Endothelial cell of umbilical vein (primary cell): ENCODE results near the gene PSORS1C1.

ENCODE experiments used
- POLR2AphosphoS5 ChIP-seq: IDR thresholded peaks from 2 replicates; pipeline ENCODE4 v1.6.1; 2012; ENCODE audit warnings: low read depth, mild to moderate bottlenecking, control low read depth, low read length, moderate library complexity; ENCODE audit not compliant: insufficient read depth
- TF ChIP-seq, protein P1 (sequence below), 2 donors: IDR thresholded peaks; 1 replicate in 1 of 2; 2 replicates in 1 of 2; pipeline ENCODE4 v1.5.1; 2011; ENCODE audit warnings: low read length in 2 of 2, mild to moderate bottlenecking in 2 of 2, moderate library complexity in 2 of 2, control low read depth in 1 of 2, inconsistent platforms in 1 of 2, low read depth in 1 of 2; ENCODE audit not compliant: insufficient read depth in 1 of 2; ENCODE audit errors: extremely low read depth in 1 of 2
- TF ChIP-seq, protein P2 (sequence below): IDR thresholded peaks from 2 replicates; pipeline ENCODE4 v1.6.1; 2011; ENCODE audit not compliant: insufficient read depth, insufficient read length

DNA sequence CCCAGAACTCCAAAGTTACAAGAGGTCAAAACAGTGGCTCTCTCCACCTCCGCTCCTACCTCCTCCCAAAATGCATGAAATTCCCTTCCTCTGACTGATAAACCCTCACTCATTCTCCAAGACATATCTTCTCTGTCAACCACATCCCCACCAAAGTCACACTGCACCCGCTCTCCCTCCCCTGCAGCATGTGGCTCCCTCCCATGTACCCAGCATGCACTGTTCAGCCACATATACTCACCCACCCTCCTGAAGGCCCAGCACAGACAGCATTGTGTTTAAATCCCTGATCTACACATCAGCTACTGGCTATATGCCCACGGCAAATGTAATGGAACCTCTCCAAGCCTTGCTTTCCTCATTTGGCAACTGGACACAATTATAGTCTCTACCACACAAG lies 61.4 kb downstream of the PSORS1C1 start:
- TF ChIP-seq, protein P1, sequence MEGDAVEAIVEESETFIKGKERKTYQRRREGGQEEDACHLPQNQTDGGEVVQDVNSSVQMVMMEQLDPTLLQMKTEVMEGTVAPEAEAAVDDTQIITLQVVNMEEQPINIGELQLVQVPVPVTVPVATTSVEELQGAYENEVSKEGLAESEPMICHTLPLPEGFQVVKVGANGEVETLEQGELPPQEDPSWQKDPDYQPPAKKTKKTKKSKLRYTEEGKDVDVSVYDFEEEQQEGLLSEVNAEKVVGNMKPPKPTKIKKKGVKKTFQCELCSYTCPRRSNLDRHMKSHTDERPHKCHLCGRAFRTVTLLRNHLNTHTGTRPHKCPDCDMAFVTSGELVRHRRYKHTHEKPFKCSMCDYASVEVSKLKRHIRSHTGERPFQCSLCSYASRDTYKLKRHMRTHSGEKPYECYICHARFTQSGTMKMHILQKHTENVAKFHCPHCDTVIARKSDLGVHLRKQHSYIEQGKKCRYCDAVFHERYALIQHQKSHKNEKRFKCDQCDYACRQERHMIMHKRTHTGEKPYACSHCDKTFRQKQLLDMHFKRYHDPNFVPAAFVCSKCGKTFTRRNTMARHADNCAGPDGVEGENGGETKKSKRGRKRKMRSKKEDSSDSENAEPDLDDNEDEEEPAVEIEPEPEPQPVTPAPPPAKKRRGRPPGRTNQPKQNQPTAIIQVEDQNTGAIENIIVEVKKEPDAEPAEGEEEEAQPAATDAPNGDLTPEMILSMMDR (IDR thresholded peaks at IDR 0.05; ENCODE audit: extremely low read depth in 1 of 2, insufficient read depth in 1 of 2, low read depth in 1 of 2, low read length in 2 of 2), result no peak
- no peak for TF ChIP-seq POLR2AphosphoS5
- TF ChIP-seq, protein P2, sequence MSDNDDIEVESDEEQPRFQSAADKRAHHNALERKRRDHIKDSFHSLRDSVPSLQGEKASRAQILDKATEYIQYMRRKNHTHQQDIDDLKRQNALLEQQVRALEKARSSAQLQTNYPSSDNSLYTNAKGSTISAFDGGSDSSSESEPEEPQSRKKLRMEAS, result no peak
